ENCODE measurements around the gene HERC6.
"Not testable (repeated sequence)": the region's sequence is repeated elsewhere in the genome, so short reads cannot be mapped to it uniquely, and the experiment has no call there.

HERC6 gene

DNA sequence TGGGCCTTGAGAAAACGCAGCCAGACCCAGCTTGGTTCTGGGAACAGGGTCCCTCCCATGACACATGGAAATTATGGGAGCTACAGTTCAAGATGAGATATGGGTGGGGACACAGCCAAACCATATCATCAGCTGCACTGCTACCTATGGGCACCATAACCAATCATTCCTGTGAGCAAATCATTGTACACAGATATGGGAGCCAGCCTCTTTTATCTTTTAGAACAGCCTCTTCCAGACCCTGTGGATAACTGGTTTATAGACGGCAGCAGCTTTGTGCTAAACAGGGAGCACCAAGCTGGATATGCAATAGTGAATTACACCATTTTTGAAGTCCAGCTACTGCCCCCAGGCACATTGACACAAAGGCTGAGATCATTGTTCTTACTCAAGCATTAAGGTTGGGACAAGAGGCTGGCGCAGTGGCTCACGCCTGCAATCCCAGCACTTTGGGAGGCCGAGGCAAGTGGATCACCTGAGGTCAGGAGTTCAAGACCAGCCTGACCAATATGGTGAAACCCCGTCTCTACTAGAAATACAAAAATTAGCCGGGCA, 69.6 kb downstream of the HERC6 start:
- not testable (repeated sequence) for DNase-seq

DNA sequence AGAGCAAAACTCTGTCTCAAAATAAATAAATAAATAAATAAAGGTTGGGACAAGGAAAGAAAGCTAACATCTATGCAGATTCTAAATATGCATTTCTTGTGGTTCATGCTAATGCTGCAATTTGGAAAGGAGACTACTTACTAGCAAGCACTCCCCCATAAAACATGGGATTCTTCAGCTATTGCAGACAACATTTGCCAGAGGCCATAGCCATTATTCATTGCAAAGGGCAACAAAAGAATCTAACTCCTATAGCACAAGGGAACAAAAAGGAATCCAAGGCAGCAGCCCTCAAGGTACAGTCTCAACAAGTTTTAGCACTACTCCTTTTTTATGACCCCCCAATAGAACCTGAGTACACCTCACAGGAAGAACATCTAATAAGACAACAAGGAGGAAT, 70.2 kb downstream of the HERC6 start:
- DNase-seq, result no peak

DNA sequence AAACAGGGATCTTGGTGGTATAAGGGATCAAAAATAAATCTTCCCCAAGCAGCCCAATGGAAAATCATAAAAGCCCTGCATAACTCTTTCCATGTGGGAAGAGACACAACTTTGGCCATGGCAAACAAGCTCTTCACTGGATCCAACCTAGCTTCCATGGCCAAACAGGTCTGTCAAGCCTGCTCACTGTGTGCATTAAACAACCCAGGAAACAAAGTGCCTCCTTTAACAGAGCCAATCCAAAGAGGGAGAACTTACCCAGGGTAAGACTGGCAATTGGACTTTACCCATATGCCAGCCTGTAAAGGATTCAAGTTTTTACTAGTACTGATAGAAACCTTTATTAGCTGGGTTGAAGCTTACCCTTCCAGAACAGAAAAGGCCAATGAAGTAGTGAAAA, 70.6 kb downstream of the HERC6 start:
- no peak for DNase-seq

DNA sequence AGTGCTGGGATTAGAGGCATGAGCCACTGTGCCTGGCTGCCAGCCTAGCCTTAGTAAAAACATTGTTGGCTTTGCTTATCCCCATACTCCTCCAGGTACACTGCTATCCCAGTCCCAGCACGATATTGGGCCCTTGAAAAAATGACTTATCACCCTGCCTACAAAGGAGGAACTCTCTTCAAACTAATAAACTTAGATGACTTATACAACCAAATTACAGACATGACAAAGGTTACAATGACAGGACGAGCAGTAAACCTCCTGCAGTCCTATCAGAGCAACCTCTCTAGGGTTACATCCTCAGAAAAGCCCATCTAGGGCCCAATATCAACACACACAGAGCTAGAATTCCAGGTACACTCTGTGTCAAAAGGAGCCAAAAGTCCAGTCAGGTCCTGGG, 72.6 kb downstream of the HERC6 start:
- DNase-seq, result no peak

- DNase-seq, result peak; percentile 2
Observed at GRCh38 chr4:88452912-88453311, 74.3 kb downstream of the HERC6 start.

- peak; percentile 92 for DNase-seq
Observed at GRCh38 chr4:88456670-88457306, 78.1 kb downstream of the HERC6 start, which contains the start of gene HERC5. Gene HERC5, plus strand, starts transcription at chr4:88457119. Its CDS starts 151 bp downstream, at chr4:88457270.

DNA sequence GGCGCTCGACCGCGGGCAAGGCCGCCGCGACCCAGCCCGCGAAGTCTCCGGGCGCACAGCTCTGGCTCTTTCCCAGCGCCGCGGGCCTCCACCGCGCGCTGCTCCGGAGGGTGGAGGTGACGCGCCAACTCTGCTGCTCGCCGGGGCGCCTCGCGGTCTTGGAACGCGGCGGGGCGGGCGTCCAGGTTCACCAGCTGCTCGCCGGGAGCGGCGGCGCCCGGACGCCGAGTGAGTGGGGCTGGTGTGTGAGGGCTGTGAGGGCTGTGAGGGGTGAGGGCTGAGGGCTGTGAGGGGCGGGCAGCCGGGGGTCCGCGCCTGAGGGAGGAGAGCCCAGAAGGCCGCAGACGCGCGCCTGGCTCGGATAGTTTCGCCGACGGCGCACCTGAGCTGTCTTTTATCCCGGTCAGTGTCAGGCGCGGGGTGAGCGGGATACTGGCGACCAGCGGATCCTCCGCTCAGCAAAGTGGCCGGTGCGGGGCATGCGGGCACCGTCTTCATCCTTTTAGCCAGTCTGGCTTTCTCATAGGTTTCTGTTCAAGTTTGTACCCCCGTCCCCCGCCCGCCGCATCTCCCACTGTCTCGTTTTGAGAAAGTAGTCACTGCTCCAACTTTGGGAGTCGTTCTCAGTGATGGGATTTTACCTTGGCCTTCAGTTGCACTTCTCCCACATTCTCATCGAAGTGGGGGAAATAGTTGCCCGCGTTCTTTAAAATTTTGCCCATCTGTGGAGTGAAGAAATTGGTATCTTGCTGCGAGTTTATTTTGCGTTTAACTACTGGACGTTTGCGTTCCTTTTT, 78.9 kb downstream of the HERC6 start:
- peak; percentile 77 for DNase-seq

DNA sequence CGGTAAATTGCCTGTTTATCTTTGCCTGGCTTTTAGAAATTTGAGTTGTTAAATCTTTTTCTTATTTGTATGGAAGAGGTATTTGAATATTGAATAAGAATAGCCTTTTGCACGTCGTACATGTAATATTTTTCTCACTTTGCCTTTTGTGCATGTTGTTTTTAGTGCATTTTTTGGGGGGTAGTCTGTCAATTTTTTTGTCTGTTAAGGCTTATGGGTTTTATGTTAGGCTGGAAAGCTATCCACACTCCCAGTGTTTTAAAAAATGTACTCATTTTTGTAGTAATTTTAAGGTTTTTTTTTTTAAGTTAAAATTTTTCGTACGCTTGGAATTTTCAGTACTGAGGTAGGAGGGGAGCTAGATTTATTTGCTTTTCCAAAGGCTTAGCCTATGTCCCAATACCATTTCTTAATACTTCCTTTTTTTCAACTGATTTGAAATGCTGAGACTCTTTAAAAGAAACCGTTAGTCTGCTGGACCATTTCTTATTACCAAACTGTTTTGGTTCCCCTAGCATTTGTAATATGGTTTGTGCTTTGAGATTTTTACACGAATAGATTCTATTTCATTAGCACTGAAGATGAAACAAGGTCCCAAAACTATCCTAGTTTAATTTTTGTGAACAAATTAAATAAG, 79.6 kb downstream of the HERC6 start:
- DNase-seq, result no peak

DNA sequence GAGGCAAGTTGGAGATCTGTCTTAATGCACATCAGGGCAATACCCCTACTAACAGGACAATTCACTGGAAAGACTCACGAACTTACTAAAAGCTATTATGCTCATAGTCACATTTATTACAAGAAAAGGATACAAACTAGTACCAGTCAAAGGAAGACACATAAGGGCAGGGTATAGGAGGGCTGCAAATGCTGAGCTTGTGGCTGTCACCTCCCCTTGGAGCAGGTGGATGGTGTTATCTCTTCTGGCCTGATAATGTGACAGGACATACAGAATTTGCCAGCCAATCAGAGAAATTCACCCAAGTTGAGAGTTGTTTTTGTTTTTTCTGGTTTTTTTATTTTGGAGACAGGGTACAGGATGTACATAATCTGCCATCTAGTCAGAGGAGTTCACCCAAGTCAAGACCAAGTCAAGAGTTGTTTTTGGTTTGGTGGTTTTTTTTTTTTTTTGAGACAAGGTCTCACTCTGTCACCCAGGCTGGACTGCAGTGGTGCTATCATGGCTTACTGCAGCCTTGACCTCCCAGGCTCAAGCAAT, 87.1 kb downstream of the HERC6 start:
- DNase-seq, result no peak

DNA sequence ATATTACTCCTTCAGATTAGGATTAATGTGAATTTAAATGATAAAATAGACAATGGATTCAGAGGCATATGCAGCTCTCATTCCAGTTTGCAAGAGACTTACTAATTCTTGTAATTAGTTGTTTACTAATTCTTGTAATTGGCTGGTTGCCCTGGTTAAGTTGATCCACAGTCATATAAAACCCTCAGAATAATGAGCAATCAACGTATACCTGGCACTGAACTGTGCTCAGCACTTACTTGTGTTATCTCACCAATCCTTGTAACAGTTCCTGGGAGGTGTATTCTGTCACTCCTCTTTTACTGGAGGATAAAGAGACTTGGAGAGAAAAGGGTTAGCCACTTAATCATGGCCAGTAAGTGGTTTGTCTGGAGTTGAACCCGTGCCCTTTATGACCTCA, 88.7 kb downstream of the HERC6 start:
- no peak for DNase-seq

DNA sequence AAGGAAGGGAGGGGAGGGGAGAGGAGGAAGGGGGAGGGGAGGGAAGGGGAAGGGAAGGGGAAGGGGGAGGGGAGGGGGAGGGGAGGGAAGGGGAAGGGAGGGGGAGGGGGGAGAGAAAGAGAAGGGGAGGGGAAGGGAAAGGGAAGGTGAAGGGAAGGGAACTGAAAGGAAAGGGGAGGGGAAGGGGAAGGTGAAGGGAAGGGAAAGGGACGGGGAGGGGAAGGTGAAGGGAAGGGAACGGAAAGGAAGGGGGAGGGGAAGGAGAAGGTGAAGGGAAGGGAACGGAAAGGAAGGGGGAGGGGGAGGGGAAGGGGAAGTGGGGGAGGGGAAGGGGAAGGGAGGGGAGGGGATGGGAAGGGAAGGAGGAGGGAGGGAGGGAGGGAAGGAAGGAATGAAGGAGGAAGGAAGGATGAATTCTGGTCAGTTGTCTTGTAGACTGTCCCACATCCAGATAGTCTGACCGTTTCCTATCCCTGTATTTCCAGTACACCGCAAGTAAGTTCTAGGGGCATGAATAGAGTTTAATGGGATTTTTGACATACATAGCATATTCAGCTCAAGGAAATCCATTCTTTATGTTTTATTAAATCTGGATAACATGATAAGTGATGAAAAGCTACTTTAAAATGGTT, 98.7 kb downstream of the HERC6 start:
- DNase-seq, result no peak

DNA sequence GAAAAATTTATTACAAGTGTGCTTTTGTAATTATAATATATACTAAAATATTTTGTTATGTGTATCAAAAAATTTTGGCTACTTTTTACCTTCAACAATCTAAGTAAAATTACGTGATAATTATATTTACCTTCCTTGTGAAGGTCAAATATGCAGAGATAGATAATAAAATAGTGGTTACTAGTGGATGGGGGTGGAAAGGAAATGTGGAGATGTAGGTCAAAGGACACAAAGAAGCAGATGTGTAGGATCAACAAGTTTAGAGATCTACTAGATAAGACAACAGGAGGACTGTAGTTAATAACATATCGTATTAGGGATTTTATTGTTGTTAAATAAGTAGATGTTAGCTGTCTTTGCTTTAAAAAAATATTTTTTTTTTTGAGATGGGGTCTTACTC, 99.6 kb downstream of the HERC6 start:
- DNase-seq, result no peak

DNA sequence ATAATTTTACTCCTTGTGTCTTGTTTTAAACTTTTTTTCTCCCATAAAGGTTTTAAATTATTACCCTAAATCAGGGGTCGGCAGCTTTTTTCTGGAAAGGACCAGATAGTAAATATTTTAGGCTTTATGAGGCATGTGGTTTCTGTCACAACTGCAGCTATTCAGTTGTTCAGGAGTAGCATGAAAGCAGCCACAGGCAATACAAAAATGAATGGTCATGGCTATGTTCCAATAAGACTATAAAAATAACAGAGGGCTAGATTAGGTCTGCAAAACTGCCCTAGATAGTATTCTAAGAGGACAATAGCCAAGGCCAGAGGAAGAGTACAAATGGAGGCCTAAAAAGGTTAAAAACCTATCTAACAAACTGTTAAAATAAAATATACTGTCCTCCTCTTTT, 102.9 kb downstream of the HERC6 start:
- DNase-seq, result no peak

- DNase-seq, result no peak
Observed at GRCh38 chr4:88489100-88489761, 110.6 kb downstream of the HERC6 start.
